Esophagus squamous epithelium (tissue), 4 donors: ENCODE results near the gene PREPL.

Source experiments
- POLR2A ChIP-seq, 4 donors: fragments of 450-650 bp; IDR thresholded peaks; one replicate each; pipeline ENCODE4 v1.6.1; 2017; ENCODE audit warnings: antibody characterized with exemption in 4 of 4, mild to moderate bottlenecking in 4 of 4, moderate library complexity in 3 of 4
- TF ChIP-seq, protein P1 (sequence below), 6 experiments: fragments of 450-650 bp in 4 of 6; fragments of 200-600 bp in 2 of 6; sonication (generic) in 2 of 6; IDR thresholded peaks; one replicate each; pipeline ENCODE4 v1.5.1; 2016 to 2019; ENCODE audit warnings: antibody characterized with exemption in 6 of 6, mild to moderate bottlenecking in 4 of 6, moderate library complexity in 4 of 6

DNA sequence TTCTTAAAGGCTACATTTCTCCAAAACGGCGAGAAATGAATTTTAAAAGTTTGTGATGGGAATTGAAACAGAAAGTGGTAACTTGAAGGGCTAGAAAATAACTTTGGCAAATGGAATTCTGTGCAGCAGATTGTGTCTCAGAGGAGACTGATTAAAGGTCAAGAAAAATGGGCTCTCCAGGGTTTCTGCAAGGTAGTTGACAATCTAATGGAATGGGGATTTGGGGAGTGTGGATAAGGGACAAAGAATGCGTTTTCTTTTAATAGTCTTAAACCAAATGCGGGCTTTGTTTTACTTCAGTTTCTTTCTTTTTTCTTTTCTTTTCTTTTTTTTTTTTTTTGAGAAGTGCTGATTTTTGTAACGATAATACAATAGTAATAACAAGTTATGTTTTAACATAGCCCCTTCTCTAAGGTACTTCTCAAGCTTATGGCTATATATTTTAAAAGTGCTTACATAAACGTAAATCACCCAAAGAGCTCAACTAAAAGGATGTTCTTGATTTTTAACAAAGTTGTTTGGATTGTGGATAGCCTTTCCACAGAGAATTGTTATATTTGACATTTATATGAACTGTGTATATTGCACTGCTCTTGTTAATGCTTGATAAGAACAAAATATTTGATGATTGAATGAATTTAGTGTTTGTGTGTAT lies 37.1 kb upstream of the PREPL start:
- TF ChIP-seq, protein P1, sequence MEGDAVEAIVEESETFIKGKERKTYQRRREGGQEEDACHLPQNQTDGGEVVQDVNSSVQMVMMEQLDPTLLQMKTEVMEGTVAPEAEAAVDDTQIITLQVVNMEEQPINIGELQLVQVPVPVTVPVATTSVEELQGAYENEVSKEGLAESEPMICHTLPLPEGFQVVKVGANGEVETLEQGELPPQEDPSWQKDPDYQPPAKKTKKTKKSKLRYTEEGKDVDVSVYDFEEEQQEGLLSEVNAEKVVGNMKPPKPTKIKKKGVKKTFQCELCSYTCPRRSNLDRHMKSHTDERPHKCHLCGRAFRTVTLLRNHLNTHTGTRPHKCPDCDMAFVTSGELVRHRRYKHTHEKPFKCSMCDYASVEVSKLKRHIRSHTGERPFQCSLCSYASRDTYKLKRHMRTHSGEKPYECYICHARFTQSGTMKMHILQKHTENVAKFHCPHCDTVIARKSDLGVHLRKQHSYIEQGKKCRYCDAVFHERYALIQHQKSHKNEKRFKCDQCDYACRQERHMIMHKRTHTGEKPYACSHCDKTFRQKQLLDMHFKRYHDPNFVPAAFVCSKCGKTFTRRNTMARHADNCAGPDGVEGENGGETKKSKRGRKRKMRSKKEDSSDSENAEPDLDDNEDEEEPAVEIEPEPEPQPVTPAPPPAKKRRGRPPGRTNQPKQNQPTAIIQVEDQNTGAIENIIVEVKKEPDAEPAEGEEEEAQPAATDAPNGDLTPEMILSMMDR (IDR thresholded peaks at IDR 0.05) = no peak
- no peak for TF ChIP-seq POLR2A (IDR thresholded peaks at IDR 0.05)
